Measurements from ENCODE around the gene OBSCN.

OBSCN gene

DNA sequence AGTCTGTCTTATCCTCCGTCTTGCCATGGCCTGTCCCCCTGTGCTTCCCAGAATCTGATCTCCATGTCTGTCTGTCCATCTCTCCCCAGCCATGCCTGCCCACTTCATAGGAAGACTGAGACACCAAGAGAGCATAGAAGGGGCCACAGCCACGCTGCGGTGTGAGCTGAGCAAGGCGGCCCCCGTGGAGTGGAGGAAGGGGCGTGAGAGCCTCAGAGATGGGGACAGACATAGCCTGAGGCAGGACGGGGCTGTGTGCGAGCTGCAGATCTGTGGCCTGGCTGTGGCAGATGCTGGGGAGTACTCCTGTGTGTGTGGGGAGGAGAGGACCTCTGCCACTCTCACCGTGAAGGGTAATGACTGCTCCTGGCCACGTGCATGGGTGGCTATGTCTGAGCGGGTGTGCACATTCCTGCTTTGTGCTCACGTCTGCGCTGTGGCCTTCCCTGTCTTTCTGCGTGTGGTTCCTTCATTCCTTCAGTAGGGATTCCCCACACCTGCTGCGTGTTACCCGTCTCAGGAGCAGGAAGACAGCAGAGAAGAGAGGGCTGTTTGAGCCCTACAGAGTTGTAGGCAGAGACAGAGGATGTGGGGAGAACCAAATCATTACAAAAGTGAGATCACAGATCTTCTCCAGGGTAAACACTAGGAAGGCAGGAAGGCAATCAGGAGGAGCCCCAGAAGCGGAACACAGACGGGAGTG is 80.8 kb downstream of the OBSCN start:
- no peak for DNase-seq (ENCODE audit: low spot score)

DNA sequence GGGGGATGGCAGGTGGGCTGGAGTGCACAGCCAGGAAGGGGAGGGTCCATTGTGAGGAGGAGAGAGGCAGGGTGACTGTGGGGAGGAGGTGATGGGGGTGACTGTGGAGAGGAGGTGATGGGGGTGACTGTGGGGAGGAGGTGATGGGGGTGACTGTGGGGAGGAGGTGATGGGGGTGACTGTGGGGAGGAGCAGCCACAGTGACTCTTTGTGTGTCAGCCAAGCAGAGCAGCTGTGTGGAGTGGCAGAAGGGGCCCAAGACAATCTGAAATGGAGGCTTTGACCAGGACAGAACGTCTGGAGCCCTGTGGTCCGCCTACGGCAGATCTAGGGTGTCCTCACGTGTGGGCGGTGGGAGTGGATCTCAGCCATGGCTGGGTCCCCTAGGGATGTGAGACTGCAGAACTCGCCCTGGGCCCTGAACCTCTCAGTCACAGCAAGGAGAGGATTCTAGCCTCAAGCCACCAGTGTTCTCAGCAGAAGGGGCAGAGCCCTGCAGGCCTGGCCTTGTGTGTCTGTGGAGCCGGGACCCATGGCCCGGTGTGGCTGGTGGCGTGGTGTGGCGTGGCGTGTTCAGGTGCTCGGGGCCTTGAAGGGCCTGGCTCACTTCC is 81.5 kb downstream of the OBSCN start:
- DNase-seq (ENCODE audit: low spot score), result no peak

GRCh38 chr1:228289996-228290881 is 82.4 kb downstream of the OBSCN start:
- no peak for DNase-seq (ENCODE audit: low spot score)

DNA sequence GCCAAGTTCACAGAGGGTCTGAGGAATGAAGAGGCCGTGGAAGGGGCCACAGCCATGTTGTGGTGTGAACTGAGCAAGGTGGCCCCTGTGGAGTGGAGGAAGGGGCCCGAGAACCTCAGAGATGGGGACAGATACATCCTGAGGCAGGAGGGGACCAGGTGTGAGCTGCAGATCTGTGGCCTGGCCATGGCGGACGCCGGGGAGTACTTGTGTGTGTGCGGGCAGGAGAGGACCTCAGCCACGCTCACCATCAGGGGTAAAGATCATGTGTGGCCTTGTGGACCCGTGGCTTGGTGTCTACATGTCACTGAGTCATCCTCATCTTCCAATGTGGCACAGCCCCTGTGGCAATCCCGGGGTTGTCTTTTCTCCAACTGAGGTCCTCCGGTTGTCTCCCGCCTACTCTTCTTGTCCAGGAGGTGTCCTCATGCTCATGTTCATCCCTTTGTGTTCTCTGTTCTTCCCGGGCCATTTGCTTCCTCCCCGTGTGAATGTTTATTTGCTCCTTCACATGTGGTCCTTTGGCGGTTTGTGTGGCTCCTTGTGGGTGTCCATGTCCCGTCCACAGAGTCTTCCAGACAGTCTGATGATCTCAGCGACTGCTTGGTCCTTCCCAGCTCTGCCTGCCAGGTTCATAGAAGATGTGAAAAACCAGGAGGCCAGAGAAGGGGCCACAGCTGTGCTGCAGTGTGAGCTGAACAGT is 84.2 kb downstream of the OBSCN start:
- no peak for DNase-seq (ENCODE audit: low spot score)

GRCh38 chr1:228292609-228292911 is 84.7 kb downstream of the OBSCN start:
- DNase-seq (ENCODE audit: low spot score), result no peak

- no peak for DNase-seq (ENCODE audit: low spot score)
Measured at GRCh38 chr1:228293393-228293792, 85.5 kb downstream of the OBSCN start.

GRCh38 chr1:228293816-228294500 is 86.1 kb downstream of the OBSCN start:
- no peak for DNase-seq (ENCODE audit: low spot score)

DNA sequence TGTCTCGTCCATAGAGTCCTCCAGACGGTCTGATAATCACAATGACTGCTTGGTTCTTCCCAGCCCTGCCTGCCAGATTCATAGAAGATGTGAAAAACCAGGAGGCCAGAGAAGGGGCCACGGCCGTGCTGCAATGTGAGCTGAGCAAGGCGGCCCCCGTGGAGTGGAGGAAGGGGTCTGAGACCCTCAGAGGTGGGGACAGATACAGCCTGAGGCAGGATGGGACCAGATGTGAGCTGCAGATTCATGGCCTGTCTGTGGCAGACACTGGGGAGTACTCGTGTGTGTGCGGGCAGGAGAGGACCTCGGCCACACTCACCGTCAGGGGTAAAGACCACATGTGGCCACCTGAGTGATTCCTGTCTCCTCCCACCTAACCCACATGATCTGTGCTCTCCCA is 86.9 kb downstream of the OBSCN start:
- no peak for DNase-seq (ENCODE audit: low spot score)

DNA sequence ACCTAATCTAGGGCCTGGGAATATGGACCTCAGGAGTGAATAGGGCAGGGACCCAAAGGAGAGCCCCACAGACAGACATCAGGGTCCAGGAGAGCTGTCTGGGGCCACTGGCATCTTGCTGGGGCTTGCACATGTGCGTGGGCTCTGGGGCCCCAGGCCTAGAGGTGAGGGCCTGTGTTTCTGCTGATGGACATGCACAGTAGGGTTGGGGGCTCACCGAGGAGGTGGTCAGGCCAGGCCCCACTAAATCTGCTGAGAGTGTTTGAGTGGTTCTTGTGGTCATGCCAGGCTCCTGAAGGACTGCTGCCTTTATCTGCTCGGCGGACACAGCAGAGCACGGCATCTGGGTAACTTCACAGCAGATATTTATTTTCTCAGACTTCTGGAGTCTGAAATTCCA is 87.4 kb downstream of the OBSCN start:
- DNase-seq (ENCODE audit: low spot score), result no peak

DNA sequence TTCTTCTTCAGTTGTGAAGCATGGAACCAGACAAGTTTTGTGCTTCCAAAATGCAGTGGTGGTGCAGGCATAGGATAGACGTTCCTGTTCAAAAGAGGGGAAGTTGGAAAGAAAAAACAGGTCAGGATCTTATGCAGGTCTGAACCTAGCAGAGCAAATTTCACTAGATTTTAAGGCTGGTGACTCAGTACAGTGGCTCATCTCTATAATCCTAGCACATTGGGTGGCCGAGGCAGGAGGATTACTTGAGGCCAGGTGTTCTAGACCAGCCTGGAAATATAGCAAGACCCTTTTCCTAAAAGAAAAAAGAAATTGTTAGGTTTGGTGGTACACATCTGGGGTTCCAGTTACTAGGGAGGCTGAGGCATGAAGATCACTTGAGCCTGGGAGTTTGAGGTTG is 88.1 kb downstream of the OBSCN start:
- DNase-seq (ENCODE audit: low spot score), result no peak

GRCh38 chr1:228297242-228297641 is 89.4 kb downstream of the OBSCN start:
- no peak for DNase-seq (ENCODE audit: low spot score)

GRCh38 chr1:228297822-228298221 is 90.0 kb downstream of the OBSCN start:
- DNase-seq (ENCODE audit: low spot score), result no peak

DNA sequence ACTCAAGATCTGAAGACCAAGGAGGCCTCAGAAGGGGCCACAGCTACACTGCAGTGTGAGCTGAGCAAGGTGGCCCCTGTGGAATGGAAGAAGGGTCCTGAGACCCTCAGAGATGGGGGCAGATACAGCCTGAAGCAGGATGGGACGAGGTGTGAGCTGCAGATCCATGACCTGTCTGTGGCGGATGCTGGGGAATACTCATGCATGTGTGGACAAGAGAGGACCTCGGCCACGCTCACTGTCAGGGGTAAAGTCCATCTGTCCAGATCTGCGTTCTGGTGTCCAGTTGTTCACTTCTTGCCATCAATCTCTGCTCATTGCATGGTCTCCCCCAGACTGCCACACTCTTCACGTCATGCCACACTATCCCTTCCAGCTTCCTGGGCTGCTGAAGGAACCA is 90.6 kb downstream of the OBSCN start:
- no peak for DNase-seq (ENCODE audit: low spot score)

DNA sequence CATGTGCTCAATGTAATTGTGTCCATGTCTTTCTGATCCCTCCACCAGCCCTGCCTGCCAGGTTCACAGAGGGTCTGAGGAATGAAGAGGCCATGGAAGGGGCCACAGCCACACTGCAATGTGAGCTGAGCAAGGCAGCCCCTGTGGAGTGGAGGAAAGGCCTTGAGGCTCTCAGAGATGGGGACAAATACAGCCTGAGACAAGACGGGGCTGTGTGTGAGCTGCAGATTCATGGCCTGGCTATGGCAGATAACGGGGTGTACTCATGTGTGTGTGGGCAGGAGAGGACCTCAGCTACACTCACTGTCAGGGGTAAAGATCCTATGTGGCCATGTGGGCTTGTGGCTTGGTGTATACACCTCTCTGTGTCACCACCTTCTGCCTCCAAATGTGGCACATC is 91.4 kb downstream of the OBSCN start:
- DNase-seq (ENCODE audit: low spot score), result no peak

GRCh38 chr1:228299901-228300300 is 92.1 kb downstream of the OBSCN start:
- no peak for DNase-seq (ENCODE audit: low spot score)

GRCh38 chr1:228302086-228302485 is 94.2 kb downstream of the OBSCN start:
- no peak for DNase-seq (ENCODE audit: low spot score)

DNA sequence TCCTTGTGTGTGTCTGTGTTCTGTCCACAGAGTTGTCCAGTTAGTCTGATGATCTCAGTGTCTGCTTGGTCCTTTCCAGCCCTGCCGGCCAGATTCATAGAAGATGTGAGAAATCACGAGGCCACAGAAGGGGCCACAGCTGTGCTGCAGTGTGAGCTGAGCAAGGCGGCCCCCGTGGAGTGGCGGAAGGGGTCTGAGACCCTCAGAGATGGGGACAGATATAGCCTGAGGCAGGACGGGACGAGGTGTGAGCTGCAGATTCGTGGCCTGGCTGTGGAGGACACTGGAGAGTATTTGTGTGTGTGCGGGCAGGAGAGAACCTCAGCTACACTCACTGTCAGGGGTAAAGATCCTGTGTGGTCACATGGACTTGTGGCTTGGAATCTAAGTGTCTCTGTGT is 95.8 kb downstream of the OBSCN start:
- DNase-seq (ENCODE audit: low spot score), result no peak

- DNase-seq (ENCODE audit: low spot score), result no peak
Measured at GRCh38 chr1:228304225-228304624, 96.4 kb downstream of the OBSCN start.

DNA sequence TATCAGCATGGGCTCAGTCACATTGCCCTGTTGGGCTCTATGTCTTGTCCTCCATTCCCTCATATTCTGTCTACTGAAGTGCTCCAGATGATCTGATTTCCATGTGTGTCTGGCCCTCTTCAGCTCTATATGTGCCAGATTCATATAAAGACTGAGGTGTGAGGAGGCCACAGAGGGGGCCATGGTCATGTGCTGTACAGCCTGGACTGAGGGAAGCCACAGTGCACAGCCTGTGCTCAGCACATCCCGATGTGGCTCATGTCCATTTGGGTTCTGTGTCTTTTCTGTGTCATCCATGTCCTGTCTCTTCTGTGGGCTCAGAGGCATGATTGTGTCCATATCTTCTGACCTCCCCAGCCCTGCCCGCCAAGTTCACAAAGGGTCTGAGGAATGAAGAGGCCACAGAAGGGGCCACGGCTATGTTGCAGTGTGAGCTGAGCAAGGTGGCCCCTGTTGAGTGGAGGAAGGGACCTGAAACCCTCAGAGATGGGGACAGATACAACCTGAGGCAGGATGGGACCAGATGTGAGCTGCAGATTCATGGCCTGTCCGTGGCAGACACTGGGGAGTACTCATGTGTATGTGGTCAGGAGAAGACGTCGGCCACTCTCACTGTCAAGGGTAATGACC is 97.0 kb downstream of the OBSCN start:
- no peak for DNase-seq (ENCODE audit: low spot score)

DNA sequence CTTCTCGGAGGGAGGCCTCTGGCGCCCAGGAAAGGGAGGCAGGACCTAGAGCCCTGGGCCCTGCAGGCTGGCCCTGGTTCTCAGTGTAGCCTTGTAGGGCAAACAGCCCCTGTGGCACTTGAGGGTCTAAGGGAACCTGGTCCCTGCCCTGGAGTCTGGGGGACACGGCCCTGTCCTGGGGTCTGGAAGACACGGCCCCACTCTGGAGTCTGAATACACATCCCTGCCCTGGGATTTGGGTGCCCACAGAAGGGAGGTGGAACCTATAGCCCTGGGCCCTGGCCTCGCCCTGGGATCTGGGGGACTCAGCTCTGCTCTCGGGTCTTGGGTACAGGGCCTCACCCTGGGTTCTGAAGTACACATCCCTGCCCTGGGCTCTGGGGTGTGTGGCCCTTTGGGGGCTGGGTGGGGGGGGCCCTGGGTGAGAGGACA is 97.9 kb downstream of the OBSCN start:
- DNase-seq (ENCODE audit: low spot score), result no peak

Measured in AG20443 (cell line).